RWPE2 (cell line): ENCODE data around the gene XRCC1.

Source experiments
- ATAC-seq: fragments of 200-7000 bp; cut with Tn5 transposase; 3 replicates; pipeline ENCODE4 v1.9.1; 2021; ENCODE audit warnings: low read depth
- DNase-seq: peaks from one replicate; pipeline ENCODE4 v3.0.0-alpha.2; 2020; ENCODE audit warnings: low spot score
- H3K27ac ChIP-seq: fragments of 450-650 bp; 2 replicates; pipeline ENCODE4 v1.5.1; 2017; ENCODE audit warnings: mild to moderate bottlenecking; ENCODE audit not compliant: poor library complexity, severe bottlenecking
- H3K27me3 ChIP-seq: fragments of 250-450 bp; sonication (Bioruptor Pico); 2 replicates; pipeline ENCODE4 v1.5.1; 2021; ENCODE audit warnings: mild to moderate bottlenecking, moderate library complexity; ENCODE audit not compliant: insufficient read depth, poor library complexity, severe bottlenecking
- H3K36me3 ChIP-seq: fragments of 250-450 bp; sonication (Bioruptor Pico); 2 replicates; pipeline ENCODE4 v1.5.1; 2020; ENCODE audit warnings: low read depth, mild to moderate bottlenecking, moderate library complexity
- H3K4me1 ChIP-seq: fragments of 250-450 bp; sonication (Bioruptor Pico); 2 replicates; pipeline ENCODE4 v1.5.1; 2021; ENCODE audit warnings: mild to moderate bottlenecking, moderate library complexity; ENCODE audit not compliant: insufficient read depth, poor library complexity, severe bottlenecking
- H3K4me3 ChIP-seq: fragments of 250-450 bp; sonication (Bioruptor Pico); 2 replicates; pipeline ENCODE4 v1.5.1; 2021; ENCODE audit warnings: mild to moderate bottlenecking, moderate library complexity; ENCODE audit not compliant: severe bottlenecking
- H3K9me3 ChIP-seq: fragments of 250-450 bp; sonication (Bioruptor Pico); 2 replicates; pipeline ENCODE4 v1.5.1; 2021; ENCODE audit warnings: mild to moderate bottlenecking, moderate library complexity; ENCODE audit not compliant: severe bottlenecking
- TF ChIP-seq, protein P1 (sequence below): fragments of 450-650 bp; IDR thresholded peaks from one replicate; pipeline ENCODE4 v1.5.1; 2017; ENCODE audit warnings: mild to moderate bottlenecking, moderate library complexity; ENCODE audit not compliant: poor library complexity, severe bottlenecking

Gene XRCC1

DNA sequence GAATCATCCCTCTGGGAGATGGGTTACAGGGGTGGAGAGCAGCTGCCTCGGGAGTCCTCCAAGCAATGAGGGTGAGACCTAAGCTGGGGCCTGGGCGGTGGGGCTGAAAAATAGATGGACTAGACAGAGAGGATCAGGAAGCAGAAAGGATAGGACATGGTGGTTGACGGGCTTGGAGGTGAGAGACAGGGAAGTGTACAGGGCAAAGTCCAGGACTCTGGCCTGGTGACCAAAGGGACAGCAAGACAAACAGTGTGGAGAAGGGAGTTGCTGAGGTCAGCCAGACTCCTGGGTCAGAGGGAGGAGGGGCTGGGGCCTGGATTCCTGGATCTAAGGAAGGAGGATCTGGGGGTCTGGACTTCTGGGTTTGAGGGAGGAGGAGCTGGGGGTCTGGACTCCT, 76.3 kb downstream of the XRCC1 start:
- no peak overlapping the region for H3K27ac ChIP-seq
- no peaks in the 10 kb centered on the region for H3K27me3 ChIP-seq
- no peak overlapping the region for H3K4me3 ChIP-seq
- no peak for ATAC-seq
- peaks cover 7% of the 10 kb centered on the region; the same call in 1 of the 2 replicates for H3K36me3 ChIP-seq
- H3K9me3 ChIP-seq = no peaks in the 10 kb centered on the region
- DNase-seq = no peak
- H3K4me1 ChIP-seq = no peaks in the 10 kb centered on the region
- TF ChIP-seq, protein P1, sequence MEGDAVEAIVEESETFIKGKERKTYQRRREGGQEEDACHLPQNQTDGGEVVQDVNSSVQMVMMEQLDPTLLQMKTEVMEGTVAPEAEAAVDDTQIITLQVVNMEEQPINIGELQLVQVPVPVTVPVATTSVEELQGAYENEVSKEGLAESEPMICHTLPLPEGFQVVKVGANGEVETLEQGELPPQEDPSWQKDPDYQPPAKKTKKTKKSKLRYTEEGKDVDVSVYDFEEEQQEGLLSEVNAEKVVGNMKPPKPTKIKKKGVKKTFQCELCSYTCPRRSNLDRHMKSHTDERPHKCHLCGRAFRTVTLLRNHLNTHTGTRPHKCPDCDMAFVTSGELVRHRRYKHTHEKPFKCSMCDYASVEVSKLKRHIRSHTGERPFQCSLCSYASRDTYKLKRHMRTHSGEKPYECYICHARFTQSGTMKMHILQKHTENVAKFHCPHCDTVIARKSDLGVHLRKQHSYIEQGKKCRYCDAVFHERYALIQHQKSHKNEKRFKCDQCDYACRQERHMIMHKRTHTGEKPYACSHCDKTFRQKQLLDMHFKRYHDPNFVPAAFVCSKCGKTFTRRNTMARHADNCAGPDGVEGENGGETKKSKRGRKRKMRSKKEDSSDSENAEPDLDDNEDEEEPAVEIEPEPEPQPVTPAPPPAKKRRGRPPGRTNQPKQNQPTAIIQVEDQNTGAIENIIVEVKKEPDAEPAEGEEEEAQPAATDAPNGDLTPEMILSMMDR = no peak

DNA sequence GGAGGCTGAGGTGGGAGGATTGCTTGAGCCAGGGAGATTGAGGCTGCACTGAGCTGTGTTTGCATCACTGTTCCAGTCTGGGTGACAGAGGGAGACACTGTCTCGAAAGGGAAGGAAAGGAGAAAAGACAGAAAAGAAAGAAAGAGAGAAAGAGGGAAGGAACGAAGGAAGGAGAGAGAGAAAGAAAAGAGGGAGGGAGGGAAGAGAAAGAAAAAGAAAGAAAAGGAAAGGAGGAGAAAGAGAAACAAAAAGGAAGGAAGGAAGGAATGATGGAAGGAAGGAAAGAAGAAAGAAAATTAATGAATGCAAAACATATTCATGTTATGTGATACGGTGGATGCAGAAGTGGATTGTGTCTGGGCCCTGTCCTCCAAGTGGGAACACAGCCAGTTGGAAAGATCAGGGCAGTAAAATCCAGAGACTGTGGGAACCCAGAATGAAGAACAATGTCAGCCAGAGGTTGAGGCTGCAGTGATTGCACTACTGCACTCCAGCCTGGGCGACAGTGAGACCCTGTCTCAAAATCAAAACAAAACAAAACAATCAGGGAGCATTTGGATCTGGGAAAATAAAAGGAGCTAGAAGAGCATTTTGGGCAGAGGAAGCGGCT, 77.0 kb downstream of the XRCC1 start:
- Histone ChIP-seq H3K9me3 (no peaks in the 10 kb centered on the region), H3K27me3 (no peaks in the 10 kb centered on the region), H3K36me3 (peaks cover 7% of the 10 kb centered on the region; the same call in 1 of the 2 replicates), H3K4me1 (no peaks in the 10 kb centered on the region), H3K27ac (no peak overlapping the region), H3K4me3 (no peak overlapping the region)
- DNase-seq (no peak), ATAC-seq (no peak)
- TF ChIP-seq, protein P1 = no peak

DNA sequence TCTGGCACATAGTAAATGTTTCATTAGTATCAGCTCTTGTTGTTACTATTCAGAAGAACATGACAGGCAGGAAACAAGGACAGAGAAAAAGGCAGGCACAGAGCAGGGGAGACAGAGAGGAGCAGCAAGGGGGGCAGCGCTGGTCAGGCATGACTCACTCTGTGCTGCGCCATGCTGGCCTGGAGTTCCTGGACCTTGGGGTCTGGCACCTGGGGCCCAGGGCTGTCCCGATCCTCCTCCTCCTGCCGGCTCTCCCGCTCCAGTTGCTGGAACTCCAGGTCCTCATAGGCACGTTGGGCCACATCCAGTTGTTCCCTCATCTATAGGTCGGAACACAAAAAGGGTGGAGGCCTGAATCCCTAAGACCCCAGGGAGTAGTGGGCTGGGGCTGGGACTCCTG, 78.4 kb downstream of the XRCC1 start:
- DNase-seq = no peak
- no peaks in the 10 kb centered on the region for H3K27me3 ChIP-seq
- H3K9me3 ChIP-seq = no peaks in the 10 kb centered on the region
- ATAC-seq = no peak
- TF ChIP-seq, protein P1 = no peak
- no peaks in the 10 kb centered on the region for H3K4me1 ChIP-seq
- no peak overlapping the region for H3K27ac ChIP-seq
- peaks cover 7% of the 10 kb centered on the region; the same call in 1 of the 2 replicates for H3K36me3 ChIP-seq
- H3K4me3 ChIP-seq = no peak overlapping the region

DNA sequence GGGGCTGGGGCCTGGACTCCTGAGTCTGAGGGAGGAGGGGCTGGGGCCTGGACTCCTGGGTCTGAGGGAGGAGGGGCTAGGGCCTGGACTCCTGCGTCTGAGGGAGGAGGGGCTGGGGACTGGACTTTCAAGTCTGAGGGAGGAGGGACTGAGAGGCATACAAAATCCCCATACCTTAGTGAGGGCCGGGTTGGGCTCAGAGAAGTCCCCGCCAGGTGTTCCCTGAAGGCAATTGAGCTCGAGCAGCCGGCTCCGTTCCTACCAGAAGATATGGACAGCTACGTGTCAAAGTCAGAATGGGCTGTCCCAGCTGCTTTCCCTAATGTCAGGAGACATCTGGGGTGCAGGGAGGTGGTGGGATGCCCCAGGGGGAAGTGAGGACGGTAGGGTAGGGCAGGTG, 80.2 kb downstream of the XRCC1 start:
- H3K4me3 ChIP-seq = no peak overlapping the region
- H3K9me3 ChIP-seq = no peaks in the 10 kb centered on the region
- TF ChIP-seq, protein P1 = no peak
- H3K27ac ChIP-seq = no peak overlapping the region
- H3K36me3 ChIP-seq = 0 out of 2 replicates have a peak, but pooled peaks cover 3% of the 10 kb centered on the region
- H3K27me3 ChIP-seq = no peaks in the 10 kb centered on the region
- DNase-seq = no peak
- no peaks in the 10 kb centered on the region for H3K4me1 ChIP-seq
- ATAC-seq = no peak
